NB4 (cell line): ENCODE data around the gene TCF12.
A peak's percentile ranks its signal among the peaks of the same experiment; 100 is the strongest.
"Not testable (repeated sequence)": the region's sequence is repeated elsewhere in the genome, so short reads cannot be mapped to it uniquely, and the experiment has no call there.

Source experiments
- DNase-seq: peaks from one replicate; pipeline ENCODE4 v3.0.0; 2010; ENCODE audit warnings: low read depth
- H3K4me3 ChIP-seq: one replicate; pipeline ENCODE4 v1.5.1; 2011; ENCODE audit warnings: mild to moderate bottlenecking, low read depth, low read length, moderate library complexity
- MYC ChIP-seq: IDR thresholded peaks from 2 replicates; pipeline ENCODE4 v1.6.1; 2011; ENCODE audit warnings: low read depth, low read length
- POLR2A ChIP-seq: IDR thresholded peaks from 2 replicates; pipeline ENCODE4 v1.6.1; 2011; ENCODE audit warnings: mild to moderate bottlenecking; ENCODE audit not compliant: insufficient read length; ENCODE audit errors: extremely low read depth
- TF ChIP-seq, protein P1 (sequence below): IDR thresholded peaks from 2 replicates; pipeline ENCODE4 v1.6.1; 2011; ENCODE audit warnings: low read depth, low read length
- TF ChIP-seq, protein P2 (sequence below): IDR thresholded peaks from one replicate; pipeline ENCODE4 v1.5.1; 2012; ENCODE audit warnings: low read depth, low read length

The TCF12 gene

DNA sequence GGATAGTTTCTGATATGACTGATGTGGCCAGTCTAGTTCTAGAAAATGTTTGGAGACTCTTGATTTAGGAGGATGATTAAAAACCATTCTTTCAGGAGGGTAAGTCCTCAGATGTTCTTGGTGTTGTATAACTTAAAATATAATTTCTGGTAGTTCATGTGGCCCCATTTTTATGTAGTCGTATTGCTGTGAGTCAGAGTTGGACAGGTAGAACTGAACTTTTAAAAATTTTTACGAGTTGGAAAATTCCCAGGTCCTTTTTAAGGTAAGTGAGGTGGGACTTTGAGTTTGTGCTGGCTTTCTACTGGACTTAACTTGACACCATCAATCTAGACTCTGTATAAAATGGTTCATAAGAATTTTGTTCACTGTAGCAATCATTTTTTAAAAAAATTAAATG, 92.3 kb downstream of the TCF12 start:
- no peak for TF ChIP-seq MYC
- no peak for TF ChIP-seq POLR2A
- TF ChIP-seq, protein P1, sequence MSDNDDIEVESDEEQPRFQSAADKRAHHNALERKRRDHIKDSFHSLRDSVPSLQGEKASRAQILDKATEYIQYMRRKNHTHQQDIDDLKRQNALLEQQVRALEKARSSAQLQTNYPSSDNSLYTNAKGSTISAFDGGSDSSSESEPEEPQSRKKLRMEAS: no peak
- TF ChIP-seq, protein P2, sequence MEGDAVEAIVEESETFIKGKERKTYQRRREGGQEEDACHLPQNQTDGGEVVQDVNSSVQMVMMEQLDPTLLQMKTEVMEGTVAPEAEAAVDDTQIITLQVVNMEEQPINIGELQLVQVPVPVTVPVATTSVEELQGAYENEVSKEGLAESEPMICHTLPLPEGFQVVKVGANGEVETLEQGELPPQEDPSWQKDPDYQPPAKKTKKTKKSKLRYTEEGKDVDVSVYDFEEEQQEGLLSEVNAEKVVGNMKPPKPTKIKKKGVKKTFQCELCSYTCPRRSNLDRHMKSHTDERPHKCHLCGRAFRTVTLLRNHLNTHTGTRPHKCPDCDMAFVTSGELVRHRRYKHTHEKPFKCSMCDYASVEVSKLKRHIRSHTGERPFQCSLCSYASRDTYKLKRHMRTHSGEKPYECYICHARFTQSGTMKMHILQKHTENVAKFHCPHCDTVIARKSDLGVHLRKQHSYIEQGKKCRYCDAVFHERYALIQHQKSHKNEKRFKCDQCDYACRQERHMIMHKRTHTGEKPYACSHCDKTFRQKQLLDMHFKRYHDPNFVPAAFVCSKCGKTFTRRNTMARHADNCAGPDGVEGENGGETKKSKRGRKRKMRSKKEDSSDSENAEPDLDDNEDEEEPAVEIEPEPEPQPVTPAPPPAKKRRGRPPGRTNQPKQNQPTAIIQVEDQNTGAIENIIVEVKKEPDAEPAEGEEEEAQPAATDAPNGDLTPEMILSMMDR: no peak

DNA sequence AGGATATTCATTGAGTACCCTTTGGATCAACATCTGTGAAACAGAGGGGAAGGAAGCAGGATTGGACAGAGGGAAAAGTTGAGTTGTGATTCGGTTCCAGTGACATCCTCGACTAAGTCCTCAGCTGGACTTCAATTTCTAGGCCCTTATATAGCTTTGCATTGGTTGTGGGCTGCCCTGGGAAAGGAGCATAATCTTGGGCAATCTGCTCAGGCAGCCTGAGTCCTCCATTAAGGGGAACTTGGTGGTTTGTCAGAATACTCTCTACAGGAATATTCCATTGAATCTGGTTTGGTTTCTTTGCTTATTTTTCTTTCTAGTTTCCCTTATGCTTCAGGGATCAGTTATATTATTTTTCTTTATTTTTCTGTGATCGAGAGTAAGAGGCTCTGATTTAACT, 94.1 kb downstream of the TCF12 start:
- DNase-seq: peak; percentile 46
- TF ChIP-seq POLR2A (no peak), MYC (no peak)
- TF ChIP-seq, protein P1: no peak
- TF ChIP-seq, protein P2: no peak
- no peak overlapping the region for H3K4me3 ChIP-seq

More for the DNA sequence above, 92.3 kb downstream of the TCF12 start:
- H3K4me3 ChIP-seq: no peak overlapping the region
- no peak for DNase-seq

DNA sequence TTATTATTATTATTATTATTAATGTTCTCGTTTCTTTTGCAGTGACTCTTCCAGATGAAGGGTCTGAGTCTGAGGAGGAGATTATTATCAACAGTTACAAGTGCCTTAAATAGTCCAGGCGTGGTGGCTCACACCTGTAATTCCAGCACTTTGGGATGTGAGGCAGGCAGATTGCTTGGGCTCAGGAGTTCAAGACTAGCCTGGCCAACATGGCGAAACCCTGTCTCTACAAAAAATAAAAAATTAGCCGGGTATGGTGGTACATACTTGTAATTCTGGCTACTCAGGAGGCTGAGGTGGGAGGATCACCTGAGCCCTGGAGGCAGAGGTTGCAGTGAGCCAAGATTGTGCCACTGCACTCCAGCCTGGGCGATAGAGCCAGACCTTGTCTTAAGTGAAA, 96.5 kb downstream of the TCF12 start:
- not testable (repeated sequence) for DNase-seq, H3K4me3 ChIP-seq

DNA sequence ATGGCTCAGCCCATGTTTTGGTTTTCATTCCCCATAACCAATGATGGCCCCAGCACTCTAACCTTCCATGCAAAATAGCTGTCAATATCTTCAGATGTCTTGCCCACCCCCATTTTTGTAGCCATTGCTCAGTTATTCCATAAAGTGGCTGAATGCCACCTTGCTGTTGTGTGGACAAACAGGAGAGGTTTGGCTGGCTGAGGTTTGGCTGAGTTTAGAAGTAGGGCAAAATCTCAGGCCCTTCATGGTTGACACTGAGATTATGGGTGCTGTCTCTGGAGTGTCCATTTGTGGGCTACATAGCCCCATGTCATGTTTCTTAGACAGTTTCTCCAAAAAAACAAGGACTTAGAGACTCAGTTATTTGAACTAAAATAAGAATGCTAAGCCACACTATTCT, 96.9 kb downstream of the TCF12 start:
- no peak for DNase-seq
- TF ChIP-seq, protein P2: no peak
- TF ChIP-seq POLR2A (no peak), MYC (no peak)
- TF ChIP-seq, protein P1: no peak

DNA sequence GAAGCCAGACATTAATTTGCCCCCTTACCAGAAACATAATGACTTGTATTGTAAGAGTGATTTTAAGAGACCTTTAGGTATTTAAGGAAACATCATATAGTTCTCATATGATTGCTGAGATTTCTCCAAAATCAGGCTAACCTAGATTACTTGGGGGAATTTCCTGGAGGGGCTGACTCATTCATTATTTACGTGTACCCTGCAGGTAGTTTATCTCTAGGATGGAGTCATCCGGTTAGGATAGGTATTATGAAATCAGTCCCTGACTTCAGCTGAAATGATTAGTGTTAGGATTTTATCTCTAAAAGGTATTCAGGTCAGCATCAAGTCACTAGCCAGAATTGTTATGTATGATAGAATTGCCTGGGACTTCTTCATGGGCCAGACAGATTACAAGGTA, 97.5 kb downstream of the TCF12 start:
- H3K4me3 ChIP-seq: no peak overlapping the region
- DNase-seq: no peak
- TF ChIP-seq POLR2A (no peak), MYC (no peak)
- TF ChIP-seq, protein P2: no peak
- TF ChIP-seq, protein P1: no peak

More for the DNA sequence above, 96.9 kb downstream of the TCF12 start:
- no peak overlapping the region for H3K4me3 ChIP-seq

DNA sequence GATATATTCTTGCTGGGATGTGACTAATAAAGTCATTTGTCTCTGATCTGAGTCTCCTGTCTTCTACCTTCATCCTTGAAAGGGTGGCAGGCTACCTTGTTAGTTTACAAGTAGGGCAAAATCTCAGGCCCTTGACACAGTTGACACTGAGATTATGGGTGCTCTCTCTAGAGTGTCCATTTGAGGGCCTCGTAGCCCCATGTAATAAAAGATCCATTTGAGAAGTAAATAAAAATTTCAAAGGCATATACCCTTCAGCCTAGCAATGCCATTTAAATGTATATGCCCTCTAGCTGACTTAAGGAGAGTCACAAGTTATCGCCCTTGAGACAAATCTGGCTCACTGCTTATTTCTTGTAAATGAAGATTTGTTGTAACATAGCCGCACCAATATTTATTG, 98.6 kb downstream of the TCF12 start:
- TF ChIP-seq, protein P2: no peak
- TF ChIP-seq MYC (no peak), POLR2A (no peak)
- TF ChIP-seq, protein P1: no peak
- H3K4me3 ChIP-seq: no peak overlapping the region
- peak; percentile 30 for DNase-seq
